PC-3 (cell line): ENCODE measurements around the gene GABBR1. TPM values are rescaled to one million over a fixed set of nuclear protein-coding genes. Genes with fewer than 3 reads are reported as not detected.

Source experiments
- ATAC-seq: fragments of 200-7000 bp; cut with Tn5 transposase; 2 replicates; pipeline ENCODE4 v1.9.1; 2020; ENCODE audit warnings: mild to moderate bottlenecking, moderate library complexity
- BruUV-seq: library from RNA; stranded (reverse); fragments of 400-500 nt; replicated peaks from 2 replicates; lab custom pipeline; 2021; lab: Mats Ljungman, UMichigan
- CTCF ChIA-PET: fragments of 300-600 bp; sonication (Branson Sonifier 250); formaldehyde crosslinking; loops from one replicate; lab custom pipeline; 2022; ENCODE audit warnings: antibody characterized with exemption; lab: Charles Lee
- POLR2A ChIA-PET: fragments of 300-600 bp; sonication (Branson Sonifier 250); formaldehyde crosslinking; loops from one replicate; lab custom pipeline; 2022; ENCODE audit warnings: antibody characterized with exemption; ENCODE audit not compliant: unreplicated experiment; lab: Charles Lee
- DNase-seq: peaks from one replicate; pipeline ENCODE4 v3.0.0-alpha.2; 2015
- H2AFZ ChIP-seq: fragments of 300-600 bp; sonication (generic); 2 replicates; pipeline ENCODE4 v1.6.0; 2016; ENCODE audit warnings: antibody characterized with exemption, low read length
- H3F3A ChIP-seq: fragments of 300-600 bp; sonication (generic); one replicate; pipeline ENCODE4 v1.6.0; 2017; ENCODE audit warnings: antibody characterized with exemption, low read length, control low read depth, mild to moderate bottlenecking; ENCODE audit not compliant: unreplicated experiment
- H3K27ac ChIP-seq: fragments of 300-600 bp; sonication (generic); 2 replicates; pipeline ENCODE4 v1.5.1; 2016; ENCODE audit warnings: mild to moderate bottlenecking, low read length
- H3K27me3 ChIP-seq: fragments of 300-600 bp; sonication (generic); 2 replicates; pipeline ENCODE4 v1.6.1; 2016; ENCODE audit warnings: low read length, mixed read lengths
- H3K36me3 ChIP-seq: fragments of 300-600 bp; sonication (generic); 2 replicates; pipeline ENCODE4 v1.6.1; 2016; ENCODE audit warnings: low read depth, mixed run types, low read length, mixed read lengths
- H3K4me1 ChIP-seq: fragments of 300-600 bp; sonication (generic); 2 replicates; pipeline ENCODE4 v1.5.1; 2016; ENCODE audit warnings: low read length; ENCODE audit not compliant: insufficient read depth
- H3K4me2 ChIP-seq: fragments of 300-600 bp; sonication (generic); 2 replicates; pipeline ENCODE4 v1.6.0; 2016; ENCODE audit warnings: low read length
- H3K4me3 ChIP-seq: fragments of 300-600 bp; sonication (generic); 2 replicates; pipeline ENCODE4 v1.5.1; 2016; ENCODE audit warnings: mild to moderate bottlenecking, low read length, mixed read lengths
- H3K79me2 ChIP-seq: fragments of 300-600 bp; sonication (generic); 2 replicates; pipeline ENCODE4 v1.6.1; 2017; ENCODE audit warnings: low read length, mixed read lengths
- H3K9ac ChIP-seq: fragments of 300-600 bp; sonication (generic); 2 replicates; pipeline ENCODE4 v1.6.0; 2016; ENCODE audit warnings: mild to moderate bottlenecking, low read length
- H3K9me2 ChIP-seq: fragments of 300-600 bp; sonication (generic); replicated peaks from 2 replicates; pipeline ENCODE4 v1.6.1; 2016; ENCODE audit warnings: mixed run types, low read length, mixed read lengths
- H3K9me3 ChIP-seq: fragments of 300-600 bp; sonication (generic); 2 replicates; pipeline ENCODE4 v1.6.1; 2016; ENCODE audit warnings: low read length, mixed read lengths
- H4K20me1 ChIP-seq: fragments of 300-600 bp; sonication (generic); 2 replicates; pipeline ENCODE4 v1.6.1; 2016; ENCODE audit warnings: low read length, mixed read lengths
- CTCF ChIP-seq: fragments of 300-600 bp; sonication (generic); conservative IDR thresholded peaks from 2 replicates; pipeline ENCODE4 v1.5.1; 2017; ENCODE audit warnings: antibody characterized with exemption, low read depth, mild to moderate bottlenecking, low read length
- EZH2 ChIP-seq: fragments of 300-600 bp; sonication (generic); IDR thresholded peaks from one replicate; pipeline ENCODE4 v1.6.1; 2017; ENCODE audit warnings: antibody characterized with exemption, mild to moderate bottlenecking, low read length; ENCODE audit not compliant: unreplicated experiment
- EZH2phosphoT487 ChIP-seq: fragments of 300-600 bp; sonication (generic); IDR thresholded peaks from 2 replicates; pipeline ENCODE4 v1.6.1; 2018; ENCODE audit warnings: mild to moderate bottlenecking, antibody characterized with exemption, low read length, borderline replicate concordance
- intact Hi-C: fragments of 100-400 bp; cut with micrococcal nuclease; formaldehyde crosslinking; loops from 2 replicates; pipeline ENCODE4 v1.9.0; 2023
- total RNA-seq: library from RNA; depleted of rRNA; stranded (reverse); fragments of >200 nt; gene quantifications from 2 replicates; pipeline ENCODE4 v1.2.3, GENCODE V29; 2014

GABBR1 gene
- total RNA-seq, 1 experiment from 2014 or later = 5.5 TPM

- no peak overlapping the region for H3K4me2 ChIP-seq
- no peaks in the 10 kb centered on the region for H3K4me1 ChIP-seq
- no peaks in the 10 kb centered on the region for H3K9me2 ChIP-seq
- ChIA-PET POLR2A (no interaction called here), CTCF (interaction anchor here (0.7 to 1.3 kb wide), 2 partner anchors 12 to 97 kb away, joined by 4 to 8 read pairs; no protein-coding TSS in a partner anchor)
- no peak overlapping the region for H3K4me3 ChIP-seq
- DNase-seq (no peak), ATAC-seq (no peak; the same call in 1 of the 2 replicates)
- no TSS peak for BruUV-seq
- no peaks in the 10 kb centered on the region for H3K36me3 ChIP-seq
- no peaks in the 10 kb centered on the region for H3F3A ChIP-seq
- H3K9me3 ChIP-seq = no peaks in the 10 kb centered on the region
- H4K20me1 ChIP-seq = no peaks in the 10 kb centered on the region
- no peak overlapping the region for H2AFZ ChIP-seq
- no peak overlapping the region for H3K9ac ChIP-seq
- no peaks in the 10 kb centered on the region for H3K79me2 ChIP-seq
- no peaks in the 10 kb centered on the region for H3K27me3 ChIP-seq
- H3K27ac ChIP-seq = no peak overlapping the region
- intact Hi-C loops = no loop called here
- no peak for TF ChIP-seq CTCF
- no peak for TF ChIP-seq EZH2phosphoT487
Measured at GRCh38 chr6:29641430-29642148, 8.6 kb upstream of the GABBR1 start.

- BruUV-seq = no TSS peak
- DNase-seq = no peak
- Histone ChIP-seq H3K4me3 (no peak overlapping the region), H2AFZ (no peak overlapping the region), H3K9me3 (no peaks in the 10 kb centered on the region), H4K20me1 (no peaks in the 10 kb centered on the region), H3K4me2 (no peak overlapping the region), H3K9me2 (no peaks in the 10 kb centered on the region), H3K4me1 (peaks cover 4% of the 10 kb centered on the region), H3K27ac (no peak overlapping the region), H3K36me3 (no peaks in the 10 kb centered on the region), H3F3A (no peaks in the 10 kb centered on the region), H3K79me2 (no peaks in the 10 kb centered on the region), H3K27me3 (no peaks in the 10 kb centered on the region), H3K9ac (no peak overlapping the region)
- intact Hi-C loops = no loop called here
- TF ChIP-seq CTCF (no peak), EZH2phosphoT487 (no peak), EZH2 (no peak)
- ChIA-PET CTCF (no interaction called here), POLR2A (interaction anchor here (0.7 kb wide), 1 partner anchor 13 kb away, joined by 5 read pairs; no protein-coding TSS in a partner anchor)
- no peak for ATAC-seq
Measured at GRCh38 chr6:29637247-29637646, 4.3 kb upstream of the GABBR1 start.

- Histone ChIP-seq H3K9ac (peak overlapping the region; percentile 48; the same call in 1 of the 2 replicates), H3K79me2 (no peaks in the 10 kb centered on the region), H2AFZ (peak overlapping the region; percentile 94), H3K27ac (no peak overlapping the region), H3F3A (no peaks in the 10 kb centered on the region), H3K4me1 (peaks cover 20% of the 10 kb centered on the region), H4K20me1 (no peaks in the 10 kb centered on the region), H3K4me2 (peak overlapping the region; percentile 90), H3K9me3 (no peaks in the 10 kb centered on the region), H3K36me3 (no peaks in the 10 kb centered on the region), H3K4me3 (peak overlapping the region; percentile 95), H3K27me3 (no peaks in the 10 kb centered on the region), H3K9me2 (no peaks in the 10 kb centered on the region)
- ChIA-PET CTCF (interaction anchor here (1.0 to 2.0 kb wide), 3 partner anchors 14 to 20 kb away, joined by 3 to 16 read pairs (median 11); no protein-coding TSS in a partner anchor), POLR2A (no interaction called here)
- DNase-seq (no peak), ATAC-seq (peak; percentile 21)
- intact Hi-C loops = loop anchor here (2.0 kb wide), 1 partner anchor 17 kb away; no protein-coding TSS in a partner anchor
- BruUV-seq = no TSS peak
- TF ChIP-seq CTCF (no peak), EZH2 (no peak), EZH2phosphoT487 (no peak)
Measured at GRCh38 chr6:29633534-29633905, 537 bp upstream of the GABBR1 start.
